ENCODE results near the gene GLB1L3. TPM values are rescaled to one million over a fixed set of nuclear protein-coding genes. Genes with fewer than 3 reads are reported as not detected.

The GLB1L3 gene
- total RNA-seq, 120 experiments from 2014 or later, result 5.3 to 26.4 (median 14.1) TPM

Other genes starting within 250 kb of the GLB1L3 start
- gene JAM3, start 207.3 kb upstream of the GLB1L3 start, total RNA-seq, result 100 to 1,000 TPM in 42 of 120 experiments, 10 to 100 TPM in 78; 43.5 to 270 (median 90.6) TPM
- gene NCAPD3, start 52.4 kb upstream of the GLB1L3 start, total RNA-seq, result 10 to 100 TPM; 13.4 to 32.0 (median 21.2) TPM
- gene VPS26B, start 51.7 kb upstream of the GLB1L3 start, total RNA-seq, result 100 to 1,000 TPM in 20 of 120 experiments, 10 to 100 TPM in 100; 65.2 to 113 (median 90.6) TPM
- gene THYN1, start 23.0 kb upstream of the GLB1L3 start, total RNA-seq, result 100 to 1,000 TPM in 3 of 120 experiments, 10 to 100 TPM in 117; 37.8 to 102 (median 75.3) TPM
- 10 to 100 TPM; 30.4 to 56.7 (median 43.4) TPM for gene ACAD8, start 22.8 kb upstream of the GLB1L3 start, total RNA-seq
- gene GLB1L2, start 55.6 kb downstream of the GLB1L3 start, total RNA-seq, result 1 to 10 TPM in 119 of 120 experiments, under 1 TPM in 1; 0.81 to 5.9 (median 3.3) TPM
- gene B3GAT1, start 135.9 kb downstream of the GLB1L3 start, total RNA-seq, result 100 to 1,000 TPM; 204 to 380 (median 266) TPM

Data from dorsolateral prefrontal cortex (tissue), 118 donors.